Prostate gland (tissue), 2 donors: ENCODE data around the gene TUBE1.

Experiments used
- CTCF ChIP-seq, 4 experiments: fragments of 200-600 bp in 2 of 4; fragments of 450-650 bp in 2 of 4; sonication (generic) in 2 of 4; IDR thresholded peaks; 1 replicate in 3 of 4; 2 replicates in 1 of 4; pipeline ENCODE4 v1.5.1; 2016 to 2019; ENCODE audit warnings: antibody characterized with exemption in 4 of 4, mild to moderate bottlenecking in 2 of 4, moderate library complexity in 2 of 4
- POLR2AphosphoS5 ChIP-seq: sonication (generic); formaldehyde crosslinking; IDR thresholded peaks from one replicate; pipeline ENCODE4 v1.6.1; 2017; ENCODE audit warnings: antibody characterized with exemption

- no peak for TF ChIP-seq CTCF (IDR thresholded peaks at IDR 0.05)
- no peak for TF ChIP-seq POLR2AphosphoS5
Measured at GRCh38 chr6:112122756-112123155, 35.5 kb upstream of the TUBE1 start.
